Measurements from ENCODE around the gene SLC25A12.

GRCh38 chr2:171824086-171824485 is 70.0 kb downstream of the SLC25A12 start:
- TF ChIP-seq EZH2 (IDR thresholded peaks at IDR 0.05) (no peak), POLR2AphosphoS5 (IDR thresholded peaks at IDR 0.05; ENCODE audit: borderline replicate concordance, low read depth, low read length) (no peak)

Measured in SK-N-MC (cell line).